Nephron progenitor cell (in vitro differentiated cells): Measurements from ENCODE around the gene LRRC51.

ENCODE experiments used
- DNase-seq: peaks from one replicate; pipeline ENCODE4 v3.0.0; 2021
- H3K27ac Mint-ChIP-seq: 2 replicates; pipeline ENCODE4 v1.8.0; 2021; ENCODE audit warnings: mild to moderate bottlenecking, moderate library complexity, mixed read lengths
- H3K27me3 Mint-ChIP-seq: 2 replicates; pipeline ENCODE4 v1.8.0; 2021; ENCODE audit warnings: mild to moderate bottlenecking, low read depth, mixed read lengths; ENCODE audit not compliant: poor library complexity
- H3K36me3 Mint-ChIP-seq: 2 replicates; pipeline ENCODE4 v1.8.0; 2021; ENCODE audit warnings: low read depth, mixed read lengths
- H3K4me1 Mint-ChIP-seq: 2 replicates; pipeline ENCODE4 v1.8.0; 2021; ENCODE audit warnings: mixed read lengths
- H3K4me3 Mint-ChIP-seq: 2 replicates; pipeline ENCODE4 v1.8.0; 2021; ENCODE audit warnings: mild to moderate bottlenecking, moderate library complexity, mixed read lengths
- H3K9me3 Mint-ChIP-seq: 2 replicates; pipeline ENCODE4 v1.8.0; 2021; ENCODE audit warnings: mild to moderate bottlenecking, moderate library complexity, mixed read lengths
- CTCF ChIP-seq: fragments of 200-600 bp; sonication (generic); IDR thresholded peaks from 2 replicates; pipeline ENCODE4 v1.5.0; 2021; ENCODE audit warnings: antibody characterized with exemption

Gene LRRC51

GRCh38 chr11:72114570-72114969, 33.9 kb downstream of the LRRC51 start:
- peaks cover 36% of the 10 kb centered on the region for H3K4me1 Mint-ChIP-seq
- H3K27ac Mint-ChIP-seq = no peak overlapping the region
- H3K4me3 Mint-ChIP-seq = no peak overlapping the region
- DNase-seq = no peak
- peaks cover 7% of the 10 kb centered on the region for H3K9me3 Mint-ChIP-seq
- H3K27me3 Mint-ChIP-seq = peaks cover 19% of the 10 kb centered on the region
- no peak for TF ChIP-seq CTCF
- peaks cover 6% of the 10 kb centered on the region for H3K36me3 Mint-ChIP-seq

DNA sequence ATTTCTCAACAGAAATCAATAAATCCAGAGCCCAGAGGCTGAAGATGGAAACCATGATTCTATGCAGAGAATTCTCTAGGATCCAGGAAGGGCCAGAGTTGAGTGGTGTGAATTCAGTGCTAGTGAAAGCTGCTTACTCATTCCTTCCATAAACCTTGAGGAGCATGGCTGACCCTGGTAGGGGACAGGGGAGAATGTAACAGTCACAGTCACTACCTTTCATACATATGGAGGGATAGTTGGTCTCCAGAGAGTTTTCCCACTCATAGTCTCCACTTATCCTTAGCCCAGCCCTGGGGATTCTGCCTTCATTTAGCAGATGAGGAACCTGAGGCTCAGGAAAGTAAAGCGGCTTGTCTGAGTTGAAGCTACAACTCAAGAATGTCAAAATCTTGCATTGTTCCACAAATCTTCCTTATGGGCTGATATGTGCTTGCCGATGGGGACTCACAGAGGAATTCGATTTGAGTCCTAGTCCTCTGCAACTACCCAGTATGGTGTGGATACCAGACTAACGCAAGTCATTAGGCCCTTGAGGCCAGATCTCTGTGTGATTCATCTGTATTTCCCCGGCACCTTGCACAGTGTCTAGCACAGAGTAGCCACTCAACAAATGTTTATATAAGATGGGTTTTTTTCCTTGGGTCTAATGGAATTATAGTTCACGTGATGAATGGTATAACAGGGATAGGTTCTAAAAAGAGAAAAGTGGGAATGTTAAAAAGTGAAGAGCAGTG, 35.5 kb downstream of the LRRC51 start:
- H3K4me1 Mint-ChIP-seq = peaks cover 33% of the 10 kb centered on the region
- TF ChIP-seq CTCF = no peak
- no peak for DNase-seq
- H3K9me3 Mint-ChIP-seq = peaks cover 7% of the 10 kb centered on the region
- H3K27me3 Mint-ChIP-seq = peaks cover 33% of the 10 kb centered on the region
- H3K36me3 Mint-ChIP-seq = no peaks in the 10 kb centered on the region
- no peak overlapping the region for H3K27ac Mint-ChIP-seq
- H3K4me3 Mint-ChIP-seq = no peak overlapping the region

DNA sequence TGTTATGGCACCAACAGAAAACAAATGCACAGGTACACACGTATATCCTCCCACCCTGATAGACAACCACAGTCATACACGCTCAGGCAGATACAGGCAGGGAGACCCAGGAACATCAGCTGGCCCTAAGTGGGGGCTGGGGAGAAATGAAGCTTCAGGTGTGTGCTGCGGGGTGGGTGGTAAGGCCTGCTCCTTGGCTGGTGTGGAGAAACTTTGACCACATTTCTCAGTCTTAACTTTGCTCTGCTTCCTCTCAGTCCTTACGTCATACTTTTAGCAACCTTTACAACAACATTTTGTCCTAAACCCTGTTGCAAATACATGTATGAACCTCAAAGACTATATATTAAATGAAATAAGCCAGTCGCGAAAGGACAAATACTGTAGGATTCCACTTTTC, 38.5 kb downstream of the LRRC51 start:
- Mint-ChIP-seq H3K27ac (no peak overlapping the region), H3K36me3 (no peaks in the 10 kb centered on the region), H3K4me1 (peaks cover 12% of the 10 kb centered on the region), H3K9me3 (peaks cover 6% of the 10 kb centered on the region), H3K4me3 (no peak overlapping the region), H3K27me3 (peaks cover 38% of the 10 kb centered on the region)
- no peak for DNase-seq
- TF ChIP-seq CTCF = no peak

- DNase-seq = no peak
- no peaks in the 10 kb centered on the region for H3K36me3 Mint-ChIP-seq
- no peak overlapping the region for H3K4me3 Mint-ChIP-seq
- no peak overlapping the region for H3K27ac Mint-ChIP-seq
- peaks cover 14% of the 10 kb centered on the region for H3K9me3 Mint-ChIP-seq
- H3K4me1 Mint-ChIP-seq = peaks cover 12% of the 10 kb centered on the region
- TF ChIP-seq CTCF = no peak
- H3K27me3 Mint-ChIP-seq = peaks cover 32% of the 10 kb centered on the region
These were observed 40.3 kb downstream of the LRRC51 start for GRCh38 chr11:72120930-72121329.

- peaks cover 28% of the 10 kb centered on the region for H3K27me3 Mint-ChIP-seq
These were observed 42.0 kb downstream of the LRRC51 start for GRCh38 chr11:72122607-72123006.

More at GRCh38 chr11:72122607-72123006, 42.0 kb downstream of the LRRC51 start:
- DNase-seq = no peak
- H3K4me1 Mint-ChIP-seq = peaks cover 12% of the 10 kb centered on the region
- H3K27ac Mint-ChIP-seq = no peak overlapping the region
- H3K36me3 Mint-ChIP-seq = no peaks in the 10 kb centered on the region
- H3K9me3 Mint-ChIP-seq = peaks cover 28% of the 10 kb centered on the region
- H3K4me3 Mint-ChIP-seq = no peak overlapping the region
- TF ChIP-seq CTCF = no peak
